H1 (cell line): Measurements from ENCODE around the gene FXR1. TPM values are rescaled to one million over a fixed set of nuclear protein-coding genes. Genes with fewer than 3 reads are reported as not detected.

ENCODE experiments used
- BCL11A ChIP-seq, 2 experiments: IDR thresholded peaks; one replicate each; pipeline ENCODE4 v1.6.1; 2011; ENCODE audit warnings: low read depth in 2 of 2, low read length in 2 of 2, mild to moderate bottlenecking in 2 of 2
- CHD2 ChIP-seq: IDR thresholded peaks from 2 replicates; pipeline ENCODE4 v1.6.1; 2012; ENCODE audit warnings: low read length, improper control_type of control experiment
- KDM4A ChIP-seq: IDR thresholded peaks from one replicate; pipeline ENCODE4 v1.7.1; 2012; ENCODE audit warnings: low read depth, mild to moderate bottlenecking, moderate library complexity, low read length, inconsistent platforms; ENCODE audit not compliant: severe bottlenecking
- polyA plus RNA-seq, 7 experiments: library from polyadenylated mRNA; depleted of rRNA in 3 of 7; stranded (reverse) in 5 of 7; unstranded in 2 of 7; fragments of >200 nt in 5 of 7; fragments of 200-250 nt in 2 of 7; gene quantifications; 1 replicate in 5 of 7; 2 replicates in 1 of 7; 4 replicates in 1 of 7; pipeline versions ENCODE4 v1.2.1 to v1.2.3, GENCODE V29; 2011 to 2013; ENCODE audit warnings: missing spikeins in 2 of 7, mixed read lengths in 2 of 7
- total RNA-seq: library from RNA; stranded (reverse); fragmentation: NEBNext Ultra II Directional; extraction: Animal tissue kit (Norgen Biotek cat#: 25700); gene quantifications from 2 replicates; pipeline ENCODE4 v1.2.1, GENCODE V29; 2021

The FXR1 gene
- total and polyA plus RNA-seq, 2 of the 8 experiments (the other 6 are each of a cell fraction or from before 2014, with no cell fraction given) = 108 to 283 TPM

- TF ChIP-seq CHD2 (no peak), BCL11A (IDR thresholded peaks at IDR 0.05; ENCODE audit: low read depth in 2 of 2, low read length in 2 of 2) (no peak), KDM4A (no peak)
Observed at GRCh38 chr3:180930526-180930925, 18.1 kb downstream of the FXR1 start (continued).
